ENCODE results near the gene SASH1.

- TF ChIP-seq ZNF274 (IDR thresholded peaks at IDR 0.05; ENCODE audit: low read depth, low read length) (no peak), YY1 (IDR thresholded peaks at IDR 0.05; ENCODE audit: insufficient read depth, insufficient read length) (no peak), SUZ12 (IDR thresholded peaks at IDR 0.05; ENCODE audit: extremely low read depth, insufficient read depth, insufficient read length) (no peak)
These were observed 159.6 kb downstream of the SASH1 start for GRCh38 chr6:148502083-148502772.
